ENCODE data around the gene PIR.

PIR gene

GRCh38 chrX:15416133-15416993, 76.8 kb downstream of the PIR start (continued):
- TF ChIP-seq, protein P1, sequence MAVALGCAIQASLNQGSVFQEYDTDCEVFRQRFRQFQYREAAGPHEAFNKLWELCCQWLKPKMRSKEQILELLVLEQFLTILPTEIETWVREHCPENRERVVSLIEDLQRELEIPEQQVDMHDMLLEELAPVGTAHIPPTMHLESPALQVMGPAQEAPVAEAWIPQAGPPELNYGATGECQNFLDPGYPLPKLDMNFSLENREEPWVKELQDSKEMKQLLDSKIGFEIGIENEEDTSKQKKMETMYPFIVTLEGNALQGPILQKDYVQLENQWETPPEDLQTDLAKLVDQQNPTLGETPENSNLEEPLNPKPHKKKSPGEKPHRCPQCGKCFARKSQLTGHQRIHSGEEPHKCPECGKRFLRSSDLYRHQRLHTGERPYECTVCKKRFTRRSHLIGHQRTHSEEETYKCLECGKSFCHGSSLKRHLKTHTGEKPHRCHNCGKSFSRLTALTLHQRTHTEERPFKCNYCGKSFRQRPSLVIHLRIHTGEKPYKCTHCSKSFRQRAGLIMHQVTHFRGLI (tag by site-specific recombination; IDR thresholded peaks at IDR 0.05): no peak
- TF ChIP-seq, protein P2, sequence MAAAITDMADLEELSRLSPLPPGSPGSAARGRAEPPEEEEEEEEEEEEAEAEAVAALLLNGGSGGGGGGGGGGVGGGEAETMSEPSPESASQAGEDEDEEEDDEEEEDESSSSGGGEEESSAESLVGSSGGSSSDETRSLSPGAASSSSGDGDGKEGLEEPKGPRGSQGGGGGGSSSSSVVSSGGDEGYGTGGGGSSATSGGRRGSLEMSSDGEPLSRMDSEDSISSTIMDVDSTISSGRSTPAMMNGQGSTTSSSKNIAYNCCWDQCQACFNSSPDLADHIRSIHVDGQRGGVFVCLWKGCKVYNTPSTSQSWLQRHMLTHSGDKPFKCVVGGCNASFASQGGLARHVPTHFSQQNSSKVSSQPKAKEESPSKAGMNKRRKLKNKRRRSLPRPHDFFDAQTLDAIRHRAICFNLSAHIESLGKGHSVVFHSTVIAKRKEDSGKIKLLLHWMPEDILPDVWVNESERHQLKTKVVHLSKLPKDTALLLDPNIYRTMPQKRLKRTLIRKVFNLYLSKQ (tag by site-specific recombination; IDR thresholded peaks at IDR 0.05; ENCODE audit: borderline replicate concordance): no peak
- TF ChIP-seq ZNF791 (tag by site-specific recombination; IDR thresholded peaks at IDR 0.05): no peak
- no peak for TF ChIP-seq ZXDB (tag by site-specific recombination; IDR thresholded peaks at IDR 0.05)
- TF ChIP-seq KLF9 (tag by site-specific recombination; IDR thresholded peaks at IDR 0.05; ENCODE audit: low read depth): no peak
- TF ChIP-seq ZNF692 (tag by site-specific recombination; IDR thresholded peaks at IDR 0.05): no peak
- no peak for TF ChIP-seq PRDM4 (tag by site-specific recombination; IDR thresholded peaks at IDR 0.05)

- POLR2A ChIA-PET: no interaction called here
- Histone ChIP-seq H3K4me1 (ENCODE audit: control insufficient read depth, insufficient read depth, low read length) (no peaks in the 10 kb centered on the region), H3K27ac (ENCODE audit: extremely low read depth, low read depth, low read length) (no peak overlapping the region), H3K36me3 (ENCODE audit: control insufficient read depth in 2 of 2, insufficient read depth in 1 of 2, low read length in 2 of 2) (no peaks in the 10 kb centered on the region), H3K4me3 (ENCODE audit: low read depth, low read length) (no peak overlapping the region), H3K9me3 (ENCODE audit: control insufficient read depth, insufficient read depth, low read depth, low read length) (no peaks in the 10 kb centered on the region)
- CTCF ChIA-PET: no interaction called here
- TF ChIP-seq, protein P3, sequence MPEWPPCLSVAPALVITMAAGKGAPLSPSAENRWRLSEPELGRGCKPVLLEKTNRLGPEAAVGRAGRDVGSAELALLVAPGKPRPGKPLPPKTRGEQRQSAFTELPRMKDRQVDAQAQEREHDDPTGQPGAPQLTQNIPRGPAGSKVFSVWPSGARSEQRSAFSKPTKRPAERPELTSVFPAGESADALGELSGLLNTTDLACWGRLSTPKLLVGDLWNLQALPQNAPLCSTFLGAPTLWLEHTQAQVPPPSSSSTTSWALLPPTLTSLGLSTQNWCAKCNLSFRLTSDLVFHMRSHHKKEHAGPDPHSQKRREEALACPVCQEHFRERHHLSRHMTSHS (tag by site-specific recombination; IDR thresholded peaks at IDR 0.05): no peak
- TF ChIP-seq ZNF670 (tag by site-specific recombination; IDR thresholded peaks at IDR 0.05; ENCODE audit: low read depth): no peak
- TF ChIP-seq ZNF707 (tag by site-specific recombination; IDR thresholded peaks at IDR 0.05): no peak
- no peak for TF ChIP-seq ZNF26 (tag by site-specific recombination; IDR thresholded peaks at IDR 0.05)
- no peak for TF ChIP-seq ZNF175 (tag by site-specific recombination; IDR thresholded peaks at IDR 0.05)
- TF ChIP-seq ZNF621 (tag by site-specific recombination; IDR thresholded peaks at IDR 0.05): no peak
- TF ChIP-seq ZNF274 (IDR thresholded peaks at IDR 0.05; ENCODE audit: low read length): no peak
- no peak for TF ChIP-seq ZNF274 (tag by site-specific recombination; IDR thresholded peaks at IDR 0.05; ENCODE audit: borderline replicate concordance)
- no peak for TF ChIP-seq ZNF221 (tag by site-specific recombination; IDR thresholded peaks at IDR 0.05; ENCODE audit: borderline replicate concordance)
- TF ChIP-seq ZNF791 (tag by site-specific recombination; IDR thresholded peaks at IDR 0.05): no peak
- TF ChIP-seq, protein P4, sequence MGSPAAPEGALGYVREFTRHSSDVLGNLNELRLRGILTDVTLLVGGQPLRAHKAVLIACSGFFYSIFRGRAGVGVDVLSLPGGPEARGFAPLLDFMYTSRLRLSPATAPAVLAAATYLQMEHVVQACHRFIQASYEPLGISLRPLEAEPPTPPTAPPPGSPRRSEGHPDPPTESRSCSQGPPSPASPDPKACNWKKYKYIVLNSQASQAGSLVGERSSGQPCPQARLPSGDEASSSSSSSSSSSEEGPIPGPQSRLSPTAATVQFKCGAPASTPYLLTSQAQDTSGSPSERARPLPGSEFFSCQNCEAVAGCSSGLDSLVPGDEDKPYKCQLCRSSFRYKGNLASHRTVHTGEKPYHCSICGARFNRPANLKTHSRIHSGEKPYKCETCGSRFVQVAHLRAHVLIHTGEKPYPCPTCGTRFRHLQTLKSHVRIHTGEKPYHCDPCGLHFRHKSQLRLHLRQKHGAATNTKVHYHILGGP (tag by site-specific recombination; IDR thresholded peaks at IDR 0.05): no peak
These were observed 80.0 kb downstream of the PIR start for GRCh38 chrX:15413101-15413500.

All from HEK293 (cell line).